Caco-2 (cell line): Measurements from ENCODE around the gene PPP1R16B. TPM values are rescaled to one million over a fixed set of nuclear protein-coding genes. Genes with fewer than 3 reads are reported as not detected.
A peak's percentile ranks its signal among the peaks of the same experiment; 100 is the strongest.

Source experiments
- Bru-seq: library from RNA; stranded (reverse); fragments of 400-500 nt; gene quantifications from one replicate; lab custom pipeline; 2021; lab: Mats Ljungman, UMichigan
- BruChase-seq, 2 experiments: library from RNA; stranded (reverse); fragments of 400-500 nt; gene quantifications; one replicate each; lab custom pipeline; 2021; lab: Mats Ljungman, UMichigan
- BruUV-seq: library from RNA; stranded (reverse); fragments of 400-500 nt; replicated peaks from 2 replicates; lab custom pipeline; 2021; lab: Mats Ljungman, UMichigan
- CTCF ChIA-PET: fragments of 300-600 bp; sonication (Branson Sonifier 250); formaldehyde crosslinking; loops from one replicate; lab custom pipeline; 2022; ENCODE audit warnings: antibody characterized with exemption; lab: Charles Lee
- POLR2A ChIA-PET: fragments of 300-600 bp; sonication (Branson Sonifier 250); formaldehyde crosslinking; loops from one replicate; lab custom pipeline; 2022; ENCODE audit warnings: antibody characterized with exemption; lab: Charles Lee
- DNase-seq, 2 experiments: peaks; one replicate each; pipeline versions ENCODE4 v3.0.0 to v3.0.0-alpha.2; 2020 to 2022
- H3K27me3 ChIP-seq: replicated peaks from 2 replicates; pipeline ENCODE4 v1.6.0; 2011; ENCODE audit warnings: low read length; ENCODE audit not compliant: control insufficient read depth, insufficient read depth
- H3K36me3 ChIP-seq: 2 replicates; pipeline ENCODE4 v1.5.1; 2011; ENCODE audit warnings: low read length; ENCODE audit not compliant: control insufficient read depth, insufficient read depth
- H3K4me1 ChIP-seq: fragments of 250-450 bp; sonication (Bioruptor Pico); 2 replicates; pipeline ENCODE4 v1.5.1; 2020; ENCODE audit warnings: mild to moderate bottlenecking
- H3K4me3 ChIP-seq: 2 replicates; pipeline ENCODE4 v1.5.1; 2011; ENCODE audit warnings: low read depth, mild to moderate bottlenecking, control low read depth, low read length
- H3K9me3 ChIP-seq: fragments of 250-450 bp; sonication (Bioruptor Pico); 2 replicates; pipeline ENCODE4 v1.5.1; 2020; ENCODE audit warnings: mild to moderate bottlenecking, moderate library complexity
- H3K27ac Mint-ChIP-seq: one replicate; pipeline ENCODE4 v1.8.0; 2022; ENCODE audit warnings: mixed read lengths; ENCODE audit not compliant: unreplicated experiment
- H3K27me3 Mint-ChIP-seq: one replicate; pipeline ENCODE4 v1.8.0; 2022; ENCODE audit warnings: mixed read lengths; ENCODE audit not compliant: insufficient read depth, unreplicated experiment
- H3K36me3 Mint-ChIP-seq: one replicate; pipeline ENCODE4 v1.8.0; 2022; ENCODE audit warnings: mild to moderate bottlenecking, mixed read lengths; ENCODE audit not compliant: insufficient read depth, unreplicated experiment
- H3K4me1 Mint-ChIP-seq: one replicate; pipeline ENCODE4 v1.8.0; 2022; ENCODE audit warnings: low read depth, mixed read lengths; ENCODE audit not compliant: unreplicated experiment
- H3K4me3 Mint-ChIP-seq: one replicate; pipeline ENCODE4 v1.8.0; 2022; ENCODE audit warnings: mild to moderate bottlenecking, moderate library complexity, mixed read lengths; ENCODE audit not compliant: unreplicated experiment
- H3K9me3 Mint-ChIP-seq: one replicate; pipeline ENCODE4 v1.8.0; 2022; ENCODE audit warnings: mixed read lengths; ENCODE audit not compliant: unreplicated experiment
- intact Hi-C: fragments of 100-400 bp; cut with micrococcal nuclease; formaldehyde crosslinking; loops from one replicate; pipeline ENCODE4 v1.10.0; 2022; ENCODE audit not compliant: unreplicated experiment
- long read RNA-seq: library from polyadenylated mRNA; stranded (forward); transcript quantifications from one replicate; pipeline ENCODE4 v2.0.0, GENCODE V29; 2022
- total RNA-seq: library from RNA; stranded (reverse); gene quantifications from 2 replicates; pipeline ENCODE4 v1.2.3, GENCODE V29; 2022
- TF ChIP-seq, protein P1 (sequence below), 2 experiments: fragments of 200-600 bp in 1 of 2; IDR thresholded peaks; 1 replicate in 1 of 2; 2 replicates in 1 of 2; pipeline versions ENCODE4 v1.5.1 to v1.8.0; 2011 to 2022; ENCODE audit warnings: antibody characterized with exemption in 1 of 2, control low read depth in 1 of 2, inconsistent platforms in 1 of 2, low read depth in 1 of 2, low read length in 1 of 2, mild to moderate bottlenecking in 1 of 2, moderate library complexity in 1 of 2; ENCODE audit not compliant: insufficient read depth in 1 of 2, severe bottlenecking in 1 of 2, unreplicated experiment in 1 of 2

The PPP1R16B gene
- total RNA-seq = not detected in 2 replicates
- Bru-seq, nascent RNA = percentile 5 among the genes with signal in this experiment
- BruChase-seq, experiment 1, labeled RNA remaining after a 2-hour chase = percentile 0 among the genes with signal in this experiment
- percentile 5 among the genes with signal in this experiment for BruChase-seq, experiment 2, labeled RNA remaining after a 6-hour chase
- long read RNA-seq = 0 reads

DNA sequence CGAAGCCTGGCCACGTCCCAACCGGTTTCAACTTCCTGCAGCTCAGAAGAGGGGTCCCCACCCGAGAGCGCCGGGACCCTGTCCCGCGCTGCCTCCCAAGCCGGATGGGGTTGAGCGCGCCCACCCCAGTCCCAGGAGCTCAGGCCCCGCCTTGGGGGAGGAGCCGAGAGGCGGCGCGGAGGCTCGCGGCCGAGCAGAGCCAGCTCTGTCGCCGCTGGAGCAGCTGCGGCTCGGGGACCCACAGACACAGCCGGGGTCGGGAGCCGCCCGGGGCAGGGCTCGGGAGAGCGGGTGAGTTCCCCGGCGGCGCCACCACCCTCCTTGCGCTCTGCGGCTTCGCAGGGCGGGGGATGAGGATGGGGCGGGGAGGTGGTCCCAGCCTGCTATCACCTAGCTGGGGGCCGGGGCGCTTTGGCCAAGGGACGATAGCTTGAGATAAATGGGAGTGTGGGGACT, at the start of gene PPP1R16B:
PPP1R16B (plus strand) TSS at position 196 of the 456 bp plus-strand sequence. CDS start 30,229 bp downstream, outside the sequence.
- BruUV-seq = no TSS peak
- Mint-ChIP-seq H3K4me1 (no peaks in the 10 kb centered on the region), H3K27me3 (peaks cover 14% of the 10 kb centered on the region), H3K36me3 (no peaks in the 10 kb centered on the region), H3K27ac (no peak within 1 kb of the TSS), H3K9me3 (no peaks in the 10 kb centered on the region), H3K4me3 (no peak within 1 kb of the TSS)
- Histone ChIP-seq H3K9me3 (no peaks in the 10 kb centered on the region), H3K36me3 (no peaks in the 10 kb centered on the region), H3K4me3 (no peak within 1 kb of the TSS), H3K4me1 (no peaks in the 10 kb centered on the region), H3K27me3 (peaks cover 3% of the 10 kb centered on the region)
- CTCF ChIA-PET = interaction anchor here (1.0 kb wide), 1 partner anchor 89 kb away, joined by 6 read pairs; no protein-coding TSS in a partner anchor
- intact Hi-C loops = no loop called here
- DNase-seq = no peak
- TF ChIP-seq, protein P1, sequence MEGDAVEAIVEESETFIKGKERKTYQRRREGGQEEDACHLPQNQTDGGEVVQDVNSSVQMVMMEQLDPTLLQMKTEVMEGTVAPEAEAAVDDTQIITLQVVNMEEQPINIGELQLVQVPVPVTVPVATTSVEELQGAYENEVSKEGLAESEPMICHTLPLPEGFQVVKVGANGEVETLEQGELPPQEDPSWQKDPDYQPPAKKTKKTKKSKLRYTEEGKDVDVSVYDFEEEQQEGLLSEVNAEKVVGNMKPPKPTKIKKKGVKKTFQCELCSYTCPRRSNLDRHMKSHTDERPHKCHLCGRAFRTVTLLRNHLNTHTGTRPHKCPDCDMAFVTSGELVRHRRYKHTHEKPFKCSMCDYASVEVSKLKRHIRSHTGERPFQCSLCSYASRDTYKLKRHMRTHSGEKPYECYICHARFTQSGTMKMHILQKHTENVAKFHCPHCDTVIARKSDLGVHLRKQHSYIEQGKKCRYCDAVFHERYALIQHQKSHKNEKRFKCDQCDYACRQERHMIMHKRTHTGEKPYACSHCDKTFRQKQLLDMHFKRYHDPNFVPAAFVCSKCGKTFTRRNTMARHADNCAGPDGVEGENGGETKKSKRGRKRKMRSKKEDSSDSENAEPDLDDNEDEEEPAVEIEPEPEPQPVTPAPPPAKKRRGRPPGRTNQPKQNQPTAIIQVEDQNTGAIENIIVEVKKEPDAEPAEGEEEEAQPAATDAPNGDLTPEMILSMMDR (IDR thresholded peaks at IDR 0.05; ENCODE audit: insufficient read depth in 1 of 2, low read depth in 1 of 2, low read length in 1 of 2, severe bottlenecking in 1 of 2, unreplicated experiment in 1 of 2) = no peak
- POLR2A ChIA-PET = no interaction called here

DNA sequence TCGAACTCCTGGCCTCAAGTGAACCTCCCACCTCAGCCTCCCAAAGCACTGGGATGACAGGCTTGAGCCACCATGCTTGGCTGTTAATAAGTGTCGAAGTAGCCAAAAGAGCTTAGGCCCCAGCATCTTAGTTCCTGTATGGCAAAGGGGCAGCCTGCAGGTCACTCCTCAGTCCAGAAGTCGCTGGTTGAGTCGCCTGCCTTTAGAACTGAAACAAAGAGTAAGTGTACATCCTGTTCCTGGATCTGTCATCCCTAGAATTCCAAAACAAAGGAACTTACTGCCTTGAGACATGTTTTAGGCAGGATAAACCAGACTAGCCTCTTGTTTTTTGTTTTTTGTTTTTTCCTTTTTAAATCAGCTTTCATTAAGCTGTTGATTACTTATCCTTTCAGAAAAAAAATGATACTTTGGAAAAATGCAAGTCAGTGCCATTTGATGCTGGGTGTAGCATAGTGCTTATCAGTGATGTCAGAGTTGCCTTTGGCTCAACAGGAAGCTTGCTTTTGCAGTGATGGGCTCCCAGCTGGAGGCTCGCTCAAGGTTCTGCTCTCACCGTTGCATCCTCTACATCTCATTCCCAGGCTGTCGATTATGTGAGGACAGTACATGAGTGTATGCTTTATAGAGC, 48.2 kb upstream of the PPP1R16B start:
- Histone ChIP-seq H3K36me3 (no peaks in the 10 kb centered on the region; the same call in 1 of the 2 replicates), H3K4me1 (no peaks in the 10 kb centered on the region), H3K27me3 (no peaks in the 10 kb centered on the region), H3K9me3 (no peaks in the 10 kb centered on the region), H3K4me3 (no peak overlapping the region)
- Mint-ChIP-seq H3K4me1 (no peaks in the 10 kb centered on the region), H3K27ac (no peak overlapping the region), H3K9me3 (no peaks in the 10 kb centered on the region), H3K36me3 (peaks cover 44% of the 10 kb centered on the region), H3K4me3 (no peak overlapping the region), H3K27me3 (no peaks in the 10 kb centered on the region)
- ChIA-PET POLR2A (no interaction called here), CTCF (interaction anchor here (1.7 kb wide), 1 partner anchor 9 kb away, joined by 3 read pairs; the partner anchor contains the start of gene ACTR5)
- no peak for DNase-seq
- no TSS peak for BruUV-seq
- intact Hi-C loops = no loop called here
- TF ChIP-seq, protein P1 (IDR thresholded peaks at IDR 0.05; ENCODE audit: insufficient read depth in 1 of 2, low read depth in 1 of 2, low read length in 1 of 2, severe bottlenecking in 1 of 2, unreplicated experiment in 1 of 2) = no peak

DNA sequence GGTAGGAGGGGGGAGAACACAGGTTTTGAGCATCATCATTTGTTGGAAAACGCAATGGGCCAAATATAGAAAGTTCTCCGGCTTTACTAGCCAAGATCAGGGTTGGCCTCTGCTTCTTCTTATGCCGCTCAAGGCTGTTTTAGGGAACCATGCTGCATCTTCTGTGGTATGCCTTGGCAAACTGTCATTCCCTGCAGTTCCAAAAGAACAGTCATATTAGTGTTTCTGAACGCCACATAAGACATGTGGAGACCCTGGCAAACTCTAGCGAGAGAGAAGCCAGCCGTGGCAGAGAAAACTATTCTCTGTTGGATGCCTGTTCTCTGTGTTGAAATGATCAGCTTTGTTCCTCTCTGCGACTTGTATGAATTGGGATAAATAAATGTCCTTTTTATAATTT, 46.4 kb upstream of the PPP1R16B start:
- POLR2A ChIA-PET = interaction anchor here (0.7 kb wide), 1 partner anchor 94 kb away, joined by 3 read pairs; no protein-coding TSS in a partner anchor

More for the DNA sequence above, 46.4 kb upstream of the PPP1R16B start:
- Histone ChIP-seq H3K9me3 (no peaks in the 10 kb centered on the region), H3K27me3 (no peaks in the 10 kb centered on the region), H3K4me3 (no peak overlapping the region), H3K36me3 (peaks cover 2% of the 10 kb centered on the region; the same call in 1 of the 2 replicates), H3K4me1 (no peaks in the 10 kb centered on the region)
- Mint-ChIP-seq H3K27ac (no peak overlapping the region), H3K27me3 (no peaks in the 10 kb centered on the region), H3K36me3 (peaks cover 28% of the 10 kb centered on the region), H3K9me3 (no peaks in the 10 kb centered on the region), H3K4me1 (no peaks in the 10 kb centered on the region), H3K4me3 (no peak overlapping the region)
- intact Hi-C loops = no loop called here
- TF ChIP-seq, protein P1 (IDR thresholded peaks at IDR 0.05; ENCODE audit: insufficient read depth in 1 of 2, low read depth in 1 of 2, low read length in 1 of 2, severe bottlenecking in 1 of 2, unreplicated experiment in 1 of 2) = no peak
- DNase-seq = no peak
- no TSS peak for BruUV-seq
- CTCF ChIA-PET = no interaction called here
